Mesenchymal stem cell (in vitro differentiated cells and primary cell): ENCODE measurements around the gene TAB3.

Source experiments
- DNase-seq: peaks from one replicate; pipeline ENCODE4 v3.0.0-alpha.2; 2013
- H2AFZ ChIP-seq: one replicate; pipeline ENCODE4 v1.6.1; 2013; ENCODE audit warnings: low read depth, mild to moderate bottlenecking, control low read depth, inconsistent platforms, low read length, moderate library complexity
- H2AK5ac ChIP-seq: 2 replicates; pipeline ENCODE4 v1.6.1; 2013; ENCODE audit warnings: low read length, moderate library complexity, mild to moderate bottlenecking, inconsistent platforms; ENCODE audit not compliant: severe bottlenecking
- H2BK120ac ChIP-seq: one replicate; pipeline ENCODE4 v1.6.1; 2013; ENCODE audit warnings: low read depth, mild to moderate bottlenecking, inconsistent platforms, low read length, moderate library complexity
- H2BK12ac ChIP-seq, 2 experiments: one replicate each; pipeline ENCODE4 v1.6.1; 2013; ENCODE audit warnings: inconsistent platforms in 2 of 2, low read length in 2 of 2, mild to moderate bottlenecking in 2 of 2, moderate library complexity in 2 of 2, control low read depth in 1 of 2
- H2BK15ac ChIP-seq: one replicate; pipeline ENCODE4 v1.6.1; 2013; ENCODE audit warnings: mild to moderate bottlenecking, low read depth, inconsistent platforms; ENCODE audit not compliant: poor library complexity, severe bottlenecking
- H2BK5ac ChIP-seq: 2 replicates; pipeline ENCODE4 v1.6.1; 2013; ENCODE audit warnings: low read depth, mild to moderate bottlenecking, low read length, control low read depth, inconsistent platforms; ENCODE audit not compliant: poor library complexity, severe bottlenecking
- H3K14ac ChIP-seq, 2 experiments: one replicate each; pipeline ENCODE4 v1.6.1; 2013; ENCODE audit warnings: inconsistent platforms in 2 of 2, low read length in 2 of 2, control low read depth in 1 of 2, mild to moderate bottlenecking in 1 of 2, moderate library complexity in 1 of 2
- H3K18ac ChIP-seq, 2 experiments: one replicate each; pipeline ENCODE4 v1.6.1; 2013; ENCODE audit warnings: inconsistent platforms in 2 of 2, low read length in 2 of 2, control low read depth in 1 of 2, low read depth in 1 of 2, mild to moderate bottlenecking in 1 of 2
- H3K23ac ChIP-seq, 2 experiments: one replicate each; pipeline ENCODE4 v1.6.1; 2013; ENCODE audit warnings: inconsistent platforms in 2 of 2, low read length in 2 of 2, mild to moderate bottlenecking in 2 of 2, moderate library complexity in 2 of 2, control low read depth in 1 of 2
- H3K27ac ChIP-seq: 2 replicates; pipeline ENCODE4 v1.5.1; 2013; ENCODE audit warnings: mild to moderate bottlenecking, moderate library complexity, low read length, control low read depth, inconsistent platforms; ENCODE audit not compliant: poor library complexity, severe bottlenecking
- H3K27me3 ChIP-seq, 2 experiments: 2 replicates each; pipeline versions ENCODE4 v1.6.1 to v1.7.0; 2013; ENCODE audit warnings: low read length in 2 of 2, mild to moderate bottlenecking in 2 of 2, moderate library complexity in 2 of 2, control low read depth in 1 of 2, inconsistent platforms in 1 of 2; ENCODE audit not compliant: control insufficient read depth in 1 of 2, insufficient read depth in 1 of 2
- H3K36me3 ChIP-seq, 2 experiments: 2 replicates each; pipeline versions ENCODE4 v1.6.1 to v1.7.0; 2013; ENCODE audit warnings: low read length in 2 of 2, control low read depth in 1 of 2, inconsistent platforms in 1 of 2, low read depth in 1 of 2, mild to moderate bottlenecking in 1 of 2; ENCODE audit not compliant: insufficient read depth in 2 of 2, control insufficient read depth in 1 of 2
- H3K4ac ChIP-seq, 2 experiments: one replicate each; pipeline ENCODE4 v1.6.1; 2013; ENCODE audit warnings: inconsistent platforms in 2 of 2, low read length in 2 of 2, mild to moderate bottlenecking in 2 of 2, moderate library complexity in 2 of 2, control low read depth in 1 of 2, low read depth in 1 of 2
- H3K4me1 ChIP-seq: 2 replicates; pipeline ENCODE4 v1.6.1; 2013; ENCODE audit warnings: low read depth, low read length, control low read depth; ENCODE audit not compliant: control insufficient read depth, insufficient read depth
- H3K4me2 ChIP-seq: 2 replicates; pipeline ENCODE4 v1.6.1; 2013; ENCODE audit warnings: low read length, mild to moderate bottlenecking, inconsistent platforms; ENCODE audit not compliant: poor library complexity, severe bottlenecking
- H3K4me3 ChIP-seq, 2 experiments: 2 replicates each; pipeline versions ENCODE4 v1.5.1 to v1.7.0; 2013; ENCODE audit warnings: low read length in 2 of 2, mild to moderate bottlenecking in 2 of 2, control low read depth in 1 of 2, low read depth in 1 of 2; ENCODE audit not compliant: insufficient read depth in 1 of 2
- H3K79me1 ChIP-seq: replicated peaks from 2 replicates; pipeline ENCODE4 v1.6.1; 2013; ENCODE audit warnings: mild to moderate bottlenecking, control low read depth, low read length, inconsistent platforms; ENCODE audit not compliant: poor library complexity, severe bottlenecking
- H3K9ac ChIP-seq: 2 replicates; pipeline ENCODE4 v1.7.0; 2013; ENCODE audit warnings: mild to moderate bottlenecking, low read length, moderate library complexity
- H3K9me3 ChIP-seq: 2 replicates; pipeline ENCODE4 v1.7.0; 2013; ENCODE audit warnings: mild to moderate bottlenecking, low read length; ENCODE audit not compliant: control insufficient read depth
- H4K8ac ChIP-seq: one replicate; pipeline ENCODE4 v1.6.1; 2013; ENCODE audit warnings: inconsistent platforms, mild to moderate bottlenecking, low read length, moderate library complexity
- H4K91ac ChIP-seq: one replicate; pipeline ENCODE4 v1.6.1; 2013; ENCODE audit warnings: mild to moderate bottlenecking, low read length, inconsistent platforms
- WGBS: methylation state at CpG from one replicate; pipeline ENCODE4 v1.1.7; 2013; ENCODE audit warnings: mixed read lengths; 5-methylcytosine and 5-hydroxymethylcytosine counted together

TAB3 gene

DNA sequence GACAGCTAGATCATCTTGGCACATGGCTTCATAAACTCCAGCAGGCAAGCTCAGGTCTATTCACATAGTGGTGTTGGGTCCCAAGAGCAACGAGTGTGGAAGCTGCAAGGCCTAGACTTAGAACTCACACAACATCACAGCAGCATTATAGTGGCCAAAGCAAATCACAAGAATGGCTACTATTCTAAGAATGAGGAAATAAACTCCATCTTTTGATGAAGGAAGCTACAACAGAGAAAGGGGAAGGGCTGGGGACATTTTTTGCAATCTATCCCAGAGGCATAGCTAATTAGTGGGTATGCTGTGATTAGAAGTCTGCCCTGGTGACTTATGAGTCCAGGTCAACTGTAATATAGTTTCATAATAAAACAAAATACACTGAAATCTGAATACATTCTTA is 42.9 kb upstream of the TAB3 start:
- H2BK5ac ChIP-seq = no peak overlapping the region
- no peak overlapping the region for H2BK12ac ChIP-seq
- H3K23ac ChIP-seq = no peak overlapping the region
- no peaks in the 10 kb centered on the region for H3K36me3 ChIP-seq
- H3K14ac ChIP-seq = no peak overlapping the region
- no peak overlapping the region for H2BK120ac ChIP-seq
- no peak for DNase-seq
- no peak overlapping the region for H2AFZ ChIP-seq
- H3K4me1 ChIP-seq = no peaks in the 10 kb centered on the region
- no peak overlapping the region for H3K27ac ChIP-seq
- no peak overlapping the region for H2BK15ac ChIP-seq
- H3K27me3 ChIP-seq = peaks cover 0 to 12% of the 10 kb centered on the region in 2 experiments
- no peak overlapping the region for H3K4ac ChIP-seq
- no peak overlapping the region for H4K91ac ChIP-seq
- no peak overlapping the region for H4K8ac ChIP-seq
- H3K4me3 ChIP-seq = no peak overlapping the region
- H3K18ac ChIP-seq = no peak overlapping the region
- no CpG with 5 or more reads among the region's 1 CpG for WGBS
- H2AK5ac ChIP-seq = no peak overlapping the region
- no peaks in the 10 kb centered on the region for H3K9me3 ChIP-seq
- H3K79me1 ChIP-seq = no peaks in the 10 kb centered on the region
- no peak overlapping the region for H3K9ac ChIP-seq
- no peak overlapping the region for H3K4me2 ChIP-seq

DNA sequence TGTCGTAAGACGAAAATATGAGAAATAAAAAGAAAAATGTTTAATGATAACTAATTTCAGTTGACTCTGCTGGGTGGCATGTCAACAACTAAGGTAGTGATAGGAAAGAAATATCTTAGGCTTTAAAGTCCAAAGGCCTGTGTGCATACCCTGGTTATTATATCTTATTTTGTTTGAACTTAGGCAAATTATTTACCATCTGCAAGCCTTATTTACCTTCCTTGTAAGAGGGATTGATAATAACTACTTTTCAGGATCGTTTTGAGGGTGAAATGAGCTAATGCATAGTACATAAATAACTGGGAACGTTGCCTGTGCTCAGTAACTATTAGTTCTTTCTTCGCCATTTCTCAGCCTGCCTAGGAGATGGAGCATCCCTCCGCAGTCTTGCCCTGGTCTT is 41.6 kb upstream of the TAB3 start:
- no peak overlapping the region for H2AK5ac ChIP-seq
- no peak overlapping the region for H3K27ac ChIP-seq
- H3K23ac ChIP-seq = no peak overlapping the region
- H2AFZ ChIP-seq = no peak overlapping the region
- H3K4me1 ChIP-seq = no peaks in the 10 kb centered on the region
- peaks cover 0 to 10% of the 10 kb centered on the region in 2 experiments for H3K27me3 ChIP-seq
- no peak overlapping the region for H2BK5ac ChIP-seq
- no peak overlapping the region for H3K14ac ChIP-seq
- no peak overlapping the region for H2BK12ac ChIP-seq
- no peak overlapping the region for H2BK120ac ChIP-seq
- H3K4ac ChIP-seq = no peak overlapping the region
- H3K4me3 ChIP-seq = no peak overlapping the region
- H3K36me3 ChIP-seq = no peaks in the 10 kb centered on the region
- no peak overlapping the region for H2BK15ac ChIP-seq
- no peak overlapping the region for H3K18ac ChIP-seq
- 80% methylated on average over 5 of the region's 6 CpGs for WGBS
- H3K79me1 ChIP-seq = no peaks in the 10 kb centered on the region
- H3K9me3 ChIP-seq = no peaks in the 10 kb centered on the region
- H3K9ac ChIP-seq = no peak overlapping the region
- no peak overlapping the region for H3K4me2 ChIP-seq
- no peak for DNase-seq
- no peak overlapping the region for H4K91ac ChIP-seq
- H4K8ac ChIP-seq = no peak overlapping the region

DNA sequence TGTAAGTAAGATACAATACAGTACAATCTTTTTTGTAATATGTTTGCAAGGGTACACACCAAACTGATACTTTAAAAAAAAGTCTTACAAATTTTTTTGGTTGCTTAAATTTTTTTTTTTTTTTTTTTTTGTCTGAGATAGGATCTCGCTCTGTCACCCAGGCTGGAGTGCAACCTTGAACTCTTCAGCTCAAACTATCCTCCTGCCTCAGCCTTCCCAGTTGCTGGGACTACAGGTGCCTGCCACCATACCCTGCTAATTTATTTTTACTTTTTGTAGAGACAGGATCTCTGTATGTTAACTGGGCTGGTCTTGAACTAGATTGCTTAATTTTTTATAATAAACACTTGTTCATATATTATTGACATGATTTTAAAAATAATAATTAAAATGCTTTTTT is 41.1 kb upstream of the TAB3 start:
- H3K4me2 ChIP-seq = no peak overlapping the region
- peaks cover 0 to 10% of the 10 kb centered on the region in 2 experiments for H3K27me3 ChIP-seq
- H2BK15ac ChIP-seq = no peak overlapping the region
- no peaks in the 10 kb centered on the region for H3K79me1 ChIP-seq
- no peak overlapping the region for H3K9ac ChIP-seq
- H3K36me3 ChIP-seq = no peaks in the 10 kb centered on the region
- no peak overlapping the region for H2BK12ac ChIP-seq
- no peak overlapping the region for H3K4me3 ChIP-seq
- WGBS = no CpG with 5 or more reads among the region's 1 CpG
- DNase-seq = no peak
- H2BK5ac ChIP-seq = no peak overlapping the region
- no peaks in the 10 kb centered on the region for H3K9me3 ChIP-seq
- H3K4ac ChIP-seq = no peak overlapping the region
- no peak overlapping the region for H4K91ac ChIP-seq
- no peak overlapping the region for H3K23ac ChIP-seq
- H3K14ac ChIP-seq = no peak overlapping the region
- H2AFZ ChIP-seq = no peak overlapping the region
- no peak overlapping the region for H2BK120ac ChIP-seq
- no peak overlapping the region for H4K8ac ChIP-seq
- no peaks in the 10 kb centered on the region for H3K4me1 ChIP-seq
- no peak overlapping the region for H3K18ac ChIP-seq
- H2AK5ac ChIP-seq = no peak overlapping the region
- H3K27ac ChIP-seq = no peak overlapping the region

DNA sequence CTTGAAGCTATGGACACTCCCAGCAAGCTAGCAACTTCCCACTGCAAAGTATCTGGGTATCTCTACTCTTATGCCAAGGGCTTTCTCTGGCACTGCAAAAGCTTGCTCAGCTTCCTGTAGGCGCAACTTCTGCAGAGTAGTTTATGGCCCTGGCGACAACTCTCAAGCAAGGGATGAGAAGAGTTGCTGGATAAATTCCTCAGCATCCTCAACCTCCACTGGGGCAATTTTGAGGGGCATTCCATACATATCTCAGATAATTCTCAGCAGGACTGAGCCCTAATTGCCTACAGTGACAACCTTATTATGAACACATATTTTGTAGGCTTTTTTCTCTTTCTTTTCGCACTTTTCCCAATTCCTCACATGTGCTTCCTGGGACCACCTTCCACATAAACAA is 31.2 kb upstream of the TAB3 start:
- Histone ChIP-seq H3K14ac (no peak overlapping the region), H3K18ac (no peak overlapping the region), H3K9me3 (no peaks in the 10 kb centered on the region), H2AFZ (no peak overlapping the region), H4K8ac (no peak overlapping the region), H2BK15ac (no peak overlapping the region), H2BK120ac (no peak overlapping the region), H3K4me2 (no peak overlapping the region), H2AK5ac (no peak overlapping the region), H4K91ac (no peak overlapping the region), H3K4ac (no peak overlapping the region), H3K27ac (no peak overlapping the region), H2BK5ac (no peak overlapping the region), H3K27me3 (peaks cover 0 to 6% of the 10 kb centered on the region in 2 experiments), H3K4me1 (no peaks in the 10 kb centered on the region), H3K4me3 (no peak overlapping the region), H3K23ac (no peak overlapping the region), H3K79me1 (no peaks in the 10 kb centered on the region), H3K9ac (no peak overlapping the region), H3K36me3 (no peaks in the 10 kb centered on the region), H2BK12ac (no peak overlapping the region)
- 77% methylated on average over 3 of the region's 3 CpGs for WGBS
- no peak for DNase-seq
